ENCODE results near the gene PIANP.
"Not testable (repeated sequence)": the region's sequence is repeated elsewhere in the genome, so short reads cannot be mapped to it uniquely, and the experiment has no call there.

- TF ChIP-seq POLR2A, CTCF, POLR2AphosphoS5 (IDR thresholded peaks at IDR 0.05): not testable (repeated sequence)
Observed at GRCh38 chr12:6742080-6742479, 41.5 kb upstream of the PIANP start.
